HepG2 (cell line): ENCODE data around the gene RAB23. TPM values are rescaled to one million over a fixed set of nuclear protein-coding genes. Genes with fewer than 3 reads are reported as not detected.

Experiments used
- KLF6 ChIP-seq: IDR thresholded peaks from 2 replicates; pipeline ENCODE4 v1.8.0; 2016; ENCODE audit warnings: missing biosample characterization, missing genetic modification reagents
- KMT2B ChIP-seq: IDR thresholded peaks from 2 replicates; pipeline ENCODE4 v1.6.1; 2016; ENCODE audit warnings: missing genetic modification reagents, missing compliant biosample characterization
- TP53 ChIP-seq: sonication (generic); formaldehyde crosslinking; conservative IDR thresholded peaks from 2 replicates; pipeline ENCODE4 v1.4.0; 2020; ENCODE audit warnings: missing genetic modification reagents
- ZNF124 ChIP-seq: sonication (generic); formaldehyde crosslinking; IDR thresholded peaks from 2 replicates; pipeline ENCODE4 v1.4.0; 2020; ENCODE audit warnings: missing genetic modification reagents
- ZNF232 ChIP-seq: sonication (generic); formaldehyde crosslinking; IDR thresholded peaks from 2 replicates; pipeline ENCODE4 v1.4.0; 2020; ENCODE audit warnings: missing genetic modification reagents, borderline replicate concordance
- ZNF552 ChIP-seq: sonication (generic); formaldehyde crosslinking; IDR thresholded peaks from 2 replicates; pipeline ENCODE4 v1.9.0; 2022; ENCODE audit warnings: missing genetic modification reagents, mild to moderate bottlenecking, borderline replicate concordance
- ZNF674 ChIP-seq: sonication (generic); formaldehyde crosslinking; IDR thresholded peaks from 2 replicates; pipeline ENCODE4 v1.5.0; 2020; ENCODE audit warnings: low read depth, mild to moderate bottlenecking, missing genetic modification reagents
- polyA plus RNA-seq, 8 experiments: library from polyadenylated mRNA; depleted of rRNA in 3 of 8; stranded (reverse) in 7 of 8; unstranded in 1 of 8; fragments of >200 nt; fragmentation: Illumina TruSeq in 4 of 8; extraction: Trizol in 4 of 8; gene quantifications; 2 replicates each; pipeline versions ENCODE4 v1.2.1 to v1.2.3, GENCODE V29; 2011 to 2016; ENCODE audit warnings: low read depth in 4 of 8, missing spikeins in 1 of 8, mixed read lengths in 1 of 8; ENCODE audit not compliant: insufficient read depth in 1 of 8
- total RNA-seq, 5 experiments: library from RNA; depleted of rRNA; stranded (reverse); fragments of >200 nt; fragmentation: Illumina TruSeq; extraction: Trizol; gene quantifications; 2 replicates each; pipeline ENCODE4 v1.2.3, GENCODE V29; 2016; ENCODE audit warnings: low read depth in 1 of 5
- TF ChIP-seq, protein P1 (sequence below): sonication (generic); formaldehyde crosslinking; IDR thresholded peaks from one replicate; pipeline ENCODE4 v1.5.1; 2020; ENCODE audit warnings: mild to moderate bottlenecking, missing genetic modification reagents; ENCODE audit errors: not compliant biosample characterization
- TF ChIP-seq, protein P2 (sequence below): sonication (generic); formaldehyde crosslinking; IDR thresholded peaks from 2 replicates; pipeline ENCODE4 v1.8.1; 2023; ENCODE audit warnings: missing genetic modification reagents, inconsistent platforms, borderline replicate concordance
- TF ChIP-seq, protein P3 (sequence below): sonication (generic); formaldehyde crosslinking; IDR thresholded peaks from 2 replicates; pipeline ENCODE4 v1.5.0; 2020; ENCODE audit warnings: mild to moderate bottlenecking, missing genetic modification reagents
- TF ChIP-seq, protein P4 (sequence below): sonication (generic); formaldehyde crosslinking; IDR thresholded peaks from 2 replicates; pipeline ENCODE4 v1.4.0; 2020; ENCODE audit warnings: missing genetic modification reagents

Gene RAB23
- total and polyA plus RNA-seq, 2 of the 13 experiments (the other 11 are each of a cell fraction or from before 2014, with no cell fraction given) = 5.5 to 16.4 TPM

DNA sequence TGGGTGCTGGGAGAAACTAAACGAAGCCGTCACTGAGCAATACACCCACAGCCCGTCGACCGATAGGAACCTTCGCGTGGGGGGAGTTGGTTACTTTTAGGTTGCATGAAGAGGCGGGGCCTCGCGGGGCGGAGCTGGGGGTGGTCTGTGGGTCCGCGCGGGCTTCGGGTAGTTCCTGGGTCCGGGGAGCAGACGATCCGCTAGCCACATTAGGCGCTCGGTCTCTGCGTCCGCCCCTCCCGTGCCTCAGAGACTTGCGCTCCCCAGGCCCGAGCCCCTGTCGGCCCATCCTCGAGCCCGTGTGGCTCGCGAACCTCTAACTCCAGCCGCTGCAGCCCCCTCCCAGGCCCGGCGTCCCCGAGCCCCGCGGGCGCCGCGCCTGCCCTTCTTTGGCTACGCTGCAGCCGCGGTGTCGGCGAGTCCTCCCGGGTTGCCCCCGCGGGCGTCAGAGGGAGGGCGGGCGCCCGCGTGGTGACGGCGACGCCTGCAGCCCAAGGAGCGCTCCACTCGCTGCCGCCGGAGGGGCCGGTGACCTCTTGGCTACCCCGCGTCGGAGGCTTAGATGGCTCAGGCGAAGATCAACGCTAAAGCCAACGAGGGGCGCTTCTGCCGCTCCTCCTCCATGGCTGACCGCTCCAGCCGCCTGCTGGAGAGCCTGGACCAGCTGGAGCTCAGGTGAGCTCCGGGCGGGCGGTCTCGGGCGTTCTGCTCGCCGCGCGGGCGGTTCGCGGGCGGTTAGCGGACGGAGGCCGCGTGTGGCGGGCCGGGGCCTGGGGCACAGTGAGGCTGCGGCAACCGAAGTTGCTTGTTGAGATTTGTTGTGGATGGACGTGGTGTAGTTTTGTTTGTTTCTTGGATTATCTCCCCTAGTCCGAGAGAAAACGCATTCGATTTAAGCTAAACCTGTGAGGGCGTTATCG lies 49.7 kb downstream of the RAB23 start, which contains the start of gene BAG2 (continued):
- TF ChIP-seq, protein P1, sequence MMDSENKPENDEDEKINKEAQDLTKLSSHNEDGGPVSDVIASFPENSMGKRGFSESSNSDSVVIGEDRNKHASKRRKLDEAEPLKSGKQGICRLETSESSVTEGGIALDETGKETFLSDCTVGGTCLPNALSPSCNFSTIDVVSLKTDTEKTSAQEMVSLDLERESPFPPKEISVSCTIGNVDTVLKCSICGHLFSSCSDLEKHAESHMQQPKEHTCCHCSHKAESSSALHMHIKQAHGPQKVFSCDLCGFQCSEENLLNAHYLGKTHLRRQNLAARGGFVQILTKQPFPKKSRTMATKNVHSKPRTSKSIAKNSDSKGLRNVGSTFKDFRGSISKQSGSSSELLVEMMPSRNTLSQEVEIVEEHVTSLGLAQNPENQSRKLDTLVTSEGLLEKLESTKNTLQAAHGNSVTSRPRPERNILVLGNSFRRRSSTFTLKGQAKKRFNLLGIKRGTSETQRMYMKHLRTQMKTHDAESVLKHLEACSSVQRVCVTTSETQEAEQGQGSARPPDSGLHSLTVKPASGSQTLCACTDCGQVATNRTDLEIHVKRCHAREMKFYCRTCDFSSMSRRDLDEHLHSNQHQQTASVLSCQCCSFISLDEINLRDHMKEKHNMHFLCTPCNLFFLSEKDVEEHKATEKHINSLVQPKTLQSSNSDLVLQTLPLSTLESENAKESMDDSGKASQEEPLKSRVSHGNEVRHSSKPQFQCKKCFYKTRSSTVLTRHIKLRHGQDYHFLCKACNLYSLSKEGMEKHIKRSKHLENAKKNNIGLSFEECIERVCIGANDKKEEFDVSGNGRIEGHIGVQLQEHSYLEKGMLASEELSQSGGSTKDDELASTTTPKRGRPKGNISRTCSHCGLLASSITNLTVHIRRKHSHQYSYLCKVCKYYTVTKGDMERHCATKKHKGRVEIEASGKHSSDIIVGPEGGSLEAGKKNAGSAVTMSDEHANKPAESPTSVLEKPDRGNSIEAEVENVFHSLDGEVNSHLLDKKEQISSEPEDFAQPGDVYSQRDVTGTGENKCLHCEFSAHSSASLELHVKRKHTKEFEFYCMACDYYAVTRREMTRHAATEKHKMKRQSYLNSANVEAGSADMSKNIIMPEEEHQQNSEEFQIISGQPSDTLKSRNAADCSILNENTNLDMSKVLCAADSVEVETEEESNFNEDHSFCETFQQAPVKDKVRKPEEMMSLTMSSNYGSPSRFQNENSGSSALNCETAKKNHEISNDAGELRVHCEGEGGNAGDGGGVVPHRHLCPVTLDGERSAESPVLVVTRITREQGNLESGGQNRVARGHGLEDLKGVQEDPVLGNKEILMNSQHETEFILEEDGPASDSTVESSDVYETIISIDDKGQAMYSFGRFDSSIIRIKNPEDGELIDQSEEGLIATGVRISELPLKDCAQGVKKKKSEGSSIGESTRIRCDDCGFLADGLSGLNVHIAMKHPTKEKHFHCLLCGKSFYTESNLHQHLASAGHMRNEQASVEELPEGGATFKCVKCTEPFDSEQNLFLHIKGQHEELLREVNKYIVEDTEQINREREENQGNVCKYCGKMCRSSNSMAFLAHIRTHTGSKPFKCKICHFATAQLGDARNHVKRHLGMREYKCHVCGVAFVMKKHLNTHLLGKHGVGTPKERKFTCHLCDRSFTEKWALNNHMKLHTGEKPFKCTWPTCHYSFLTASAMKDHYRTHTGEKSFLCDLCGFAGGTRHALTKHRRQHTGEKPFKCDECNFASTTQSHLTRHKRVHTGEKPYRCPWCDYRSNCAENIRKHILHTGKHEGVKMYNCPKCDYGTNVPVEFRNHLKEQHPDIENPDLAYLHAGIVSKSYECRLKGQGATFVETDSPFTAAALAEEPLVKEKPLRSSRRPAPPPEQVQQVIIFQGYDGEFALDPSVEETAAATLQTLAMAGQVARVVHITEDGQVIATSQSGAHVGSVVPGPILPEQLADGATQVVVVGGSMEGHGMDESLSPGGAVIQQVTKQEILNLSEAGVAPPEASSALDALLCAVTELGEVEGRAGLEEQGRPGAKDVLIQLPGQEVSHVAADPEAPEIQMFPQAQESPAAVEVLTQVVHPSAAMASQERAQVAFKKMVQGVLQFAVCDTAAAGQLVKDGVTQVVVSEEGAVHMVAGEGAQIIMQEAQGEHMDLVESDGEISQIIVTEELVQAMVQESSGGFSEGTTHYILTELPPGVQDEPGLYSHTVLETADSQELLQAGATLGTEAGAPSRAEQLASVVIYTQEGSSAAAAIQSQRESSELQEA (CRISPR knock-in tag) = peak; percentile 97
- TF ChIP-seq, protein P2, sequence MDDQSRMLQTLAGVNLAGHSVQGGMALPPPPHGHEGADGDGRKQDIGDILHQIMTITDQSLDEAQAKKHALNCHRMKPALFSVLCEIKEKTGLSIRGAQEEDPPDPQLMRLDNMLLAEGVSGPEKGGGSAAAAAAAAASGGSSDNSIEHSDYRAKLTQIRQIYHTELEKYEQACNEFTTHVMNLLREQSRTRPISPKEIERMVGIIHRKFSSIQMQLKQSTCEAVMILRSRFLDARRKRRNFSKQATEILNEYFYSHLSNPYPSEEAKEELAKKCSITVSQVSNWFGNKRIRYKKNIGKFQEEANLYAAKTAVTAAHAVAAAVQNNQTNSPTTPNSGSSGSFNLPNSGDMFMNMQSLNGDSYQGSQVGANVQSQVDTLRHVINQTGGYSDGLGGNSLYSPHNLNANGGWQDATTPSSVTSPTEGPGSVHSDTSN (CRISPR knock-in tag) = peak; percentile 92; the same call in 1 of the 2 replicates
- TF ChIP-seq ZNF232 (CRISPR knock-in tag) (0 out of 2 replicates have a peak, but pooled peaks have one; percentile 81), ZNF552 (CRISPR knock-in tag) (peak; percentile 98), TP53 (CRISPR knock-in tag) (peak; percentile 89), ZNF124 (CRISPR knock-in tag) (peak; percentile 54; the same call in 1 of the 2 replicates), ZNF674 (no peak; the same call in 1 of the 2 replicates), KMT2B (CRISPR knock-in tag) (peak; percentile 80), KLF6 (CRISPR knock-in tag) (peak; percentile 71)
- TF ChIP-seq, protein P3, sequence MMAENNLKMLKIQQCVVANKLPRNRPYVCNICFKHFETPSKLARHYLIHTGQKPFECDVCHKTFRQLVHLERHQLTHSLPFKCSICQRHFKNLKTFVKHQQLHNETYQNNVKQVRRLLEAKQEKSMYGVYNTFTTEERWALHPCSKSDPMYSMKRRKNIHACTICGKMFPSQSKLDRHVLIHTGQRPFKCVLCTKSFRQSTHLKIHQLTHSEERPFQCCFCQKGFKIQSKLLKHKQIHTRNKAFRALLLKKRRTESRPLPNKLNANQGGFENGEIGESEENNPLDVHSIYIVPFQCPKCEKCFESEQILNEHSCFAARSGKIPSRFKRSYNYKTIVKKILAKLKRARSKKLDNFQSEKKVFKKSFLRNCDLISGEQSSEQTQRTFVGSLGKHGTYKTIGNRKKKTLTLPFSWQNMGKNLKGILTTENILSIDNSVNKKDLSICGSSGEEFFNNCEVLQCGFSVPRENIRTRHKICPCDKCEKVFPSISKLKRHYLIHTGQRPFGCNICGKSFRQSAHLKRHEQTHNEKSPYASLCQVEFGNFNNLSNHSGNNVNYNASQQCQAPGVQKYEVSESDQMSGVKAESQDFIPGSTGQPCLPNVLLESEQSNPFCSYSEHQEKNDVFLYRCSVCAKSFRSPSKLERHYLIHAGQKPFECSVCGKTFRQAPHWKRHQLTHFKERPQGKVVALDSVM (CRISPR knock-in tag) = peak; percentile 54; the same call in 1 of the 2 replicates
- TF ChIP-seq, protein P4, sequence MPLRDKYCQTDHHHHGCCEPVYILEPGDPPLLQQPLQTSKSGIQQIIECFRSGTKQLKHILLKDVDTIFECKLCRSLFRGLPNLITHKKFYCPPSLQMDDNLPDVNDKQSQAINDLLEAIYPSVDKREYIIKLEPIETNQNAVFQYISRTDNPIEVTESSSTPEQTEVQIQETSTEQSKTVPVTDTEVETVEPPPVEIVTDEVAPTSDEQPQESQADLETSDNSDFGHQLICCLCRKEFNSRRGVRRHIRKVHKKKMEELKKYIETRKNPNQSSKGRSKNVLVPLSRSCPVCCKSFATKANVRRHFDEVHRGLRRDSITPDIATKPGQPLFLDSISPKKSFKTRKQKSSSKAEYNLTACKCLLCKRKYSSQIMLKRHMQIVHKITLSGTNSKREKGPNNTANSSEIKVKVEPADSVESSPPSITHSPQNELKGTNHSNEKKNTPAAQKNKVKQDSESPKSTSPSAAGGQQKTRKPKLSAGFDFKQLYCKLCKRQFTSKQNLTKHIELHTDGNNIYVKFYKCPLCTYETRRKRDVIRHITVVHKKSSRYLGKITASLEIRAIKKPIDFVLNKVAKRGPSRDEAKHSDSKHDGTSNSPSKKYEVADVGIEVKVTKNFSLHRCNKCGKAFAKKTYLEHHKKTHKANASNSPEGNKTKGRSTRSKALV = peak; percentile 98
